Transverse colon (tissue), 4 donors: ENCODE data around the gene EIF4E1B.

ENCODE experiments used
- POLR2A ChIP-seq: fragments of 450-650 bp; IDR thresholded peaks from one replicate; pipeline ENCODE4 v1.6.1; 2016; ENCODE audit warnings: antibody characterized with exemption, mild to moderate bottlenecking, moderate library complexity
- POLR2AphosphoS5 ChIP-seq, 3 donors: sonication (generic); formaldehyde crosslinking; IDR thresholded peaks; one replicate each; pipeline ENCODE4 v1.6.1; 2016; ENCODE audit warnings: antibody characterized with exemption in 3 of 3
- TF ChIP-seq, protein P1 (sequence below), 5 experiments: fragments of 200-600 bp in 3 of 5; fragments of 450-650 bp in 2 of 5; sonication (generic) in 3 of 5; IDR thresholded peaks; 1 replicate in 2 of 5; 2 replicates in 3 of 5; pipeline ENCODE4 v1.5.1; 2016 to 2017; ENCODE audit warnings: antibody characterized with exemption in 5 of 5, inconsistent platforms in 3 of 5, mild to moderate bottlenecking in 2 of 5, moderate library complexity in 1 of 5

DNA sequence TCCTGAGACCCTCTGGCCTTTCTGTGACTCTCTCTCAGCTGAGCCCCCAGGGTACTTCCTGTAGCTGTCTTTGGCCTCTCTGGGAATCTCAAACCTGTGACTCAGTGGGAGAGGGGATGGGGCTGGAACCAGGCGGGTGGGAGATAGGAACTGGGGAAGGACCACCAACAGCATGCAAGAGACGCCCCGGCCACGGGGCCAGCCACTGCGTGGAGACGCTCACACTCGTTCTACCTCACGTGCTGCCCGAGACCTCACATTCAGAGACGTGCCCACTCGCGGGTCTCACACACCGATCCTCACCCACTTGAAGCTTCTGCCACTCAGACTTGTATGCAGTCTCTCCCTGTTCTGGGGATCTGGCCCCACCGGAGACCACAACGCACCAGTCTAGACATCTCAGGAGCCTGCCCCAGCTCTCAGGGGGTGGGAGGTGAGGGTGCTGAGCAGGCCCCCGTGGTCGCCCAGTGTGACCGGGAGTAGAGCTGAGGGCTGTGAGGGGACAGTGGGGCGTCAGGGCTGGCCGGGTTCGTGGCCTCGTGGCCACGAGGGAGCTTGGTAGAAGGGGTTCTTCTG, 34.3 kb upstream of the EIF4E1B start:
- TF ChIP-seq, protein P1, sequence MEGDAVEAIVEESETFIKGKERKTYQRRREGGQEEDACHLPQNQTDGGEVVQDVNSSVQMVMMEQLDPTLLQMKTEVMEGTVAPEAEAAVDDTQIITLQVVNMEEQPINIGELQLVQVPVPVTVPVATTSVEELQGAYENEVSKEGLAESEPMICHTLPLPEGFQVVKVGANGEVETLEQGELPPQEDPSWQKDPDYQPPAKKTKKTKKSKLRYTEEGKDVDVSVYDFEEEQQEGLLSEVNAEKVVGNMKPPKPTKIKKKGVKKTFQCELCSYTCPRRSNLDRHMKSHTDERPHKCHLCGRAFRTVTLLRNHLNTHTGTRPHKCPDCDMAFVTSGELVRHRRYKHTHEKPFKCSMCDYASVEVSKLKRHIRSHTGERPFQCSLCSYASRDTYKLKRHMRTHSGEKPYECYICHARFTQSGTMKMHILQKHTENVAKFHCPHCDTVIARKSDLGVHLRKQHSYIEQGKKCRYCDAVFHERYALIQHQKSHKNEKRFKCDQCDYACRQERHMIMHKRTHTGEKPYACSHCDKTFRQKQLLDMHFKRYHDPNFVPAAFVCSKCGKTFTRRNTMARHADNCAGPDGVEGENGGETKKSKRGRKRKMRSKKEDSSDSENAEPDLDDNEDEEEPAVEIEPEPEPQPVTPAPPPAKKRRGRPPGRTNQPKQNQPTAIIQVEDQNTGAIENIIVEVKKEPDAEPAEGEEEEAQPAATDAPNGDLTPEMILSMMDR (IDR thresholded peaks at IDR 0.05) = no peak
- no peak for TF ChIP-seq POLR2A
- no peak for TF ChIP-seq POLR2AphosphoS5 (IDR thresholded peaks at IDR 0.05)
